ENCODE measurements around the gene TIE1. TPM values are rescaled to one million over a fixed set of nuclear protein-coding genes. Genes with fewer than 3 reads are reported as not detected.

The TIE1 gene
- total and polyA plus RNA-seq, 2 donors (not counting 3 experiments of a cell fraction or from before 2014, with no cell fraction given) = 531 to 620 TPM

- Histone ChIP-seq H3K4me3 (replicated peaks in 1 of 3; ENCODE audit: insufficient read depth in 1 of 3, low read depth in 1 of 3, low read length in 3 of 3) (no peak overlapping the region), H4K20me1 (replicated peaks; ENCODE audit: control insufficient read depth, extremely low read depth, insufficient read depth, low read length) (no peaks in the 10 kb centered on the region), H3K9me1 (replicated peaks; ENCODE audit: control insufficient read depth, extremely low read depth, insufficient read depth, low read length) (no peaks in the 10 kb centered on the region), H3K27ac (ENCODE audit: insufficient read depth, low read depth, low read length) (no peak overlapping the region), H3K27me3 (ENCODE audit: control insufficient read depth in 2 of 2, insufficient read depth in 2 of 2, low read length in 2 of 2) (no peaks in the 10 kb centered on the region), H3K4me2 (ENCODE audit: insufficient read depth, low read length) (no peak overlapping the region), H2AFZ (ENCODE audit: low read depth, low read length) (no peak overlapping the region), H3K4me1 (ENCODE audit: control insufficient read depth, extremely low read depth, insufficient read depth, low read length) (peaks cover 3% of the 10 kb centered on the region), H3K36me3 (ENCODE audit: control insufficient read depth in 2 of 2, extremely low read depth in 1 of 2, insufficient read depth in 2 of 2, low read length in 2 of 2) (no peaks in the 10 kb centered on the region), H3K9ac (replicated peaks; ENCODE audit: extremely low read depth, insufficient read depth, low read length) (no peak overlapping the region), H3K9me3 (replicated peaks; ENCODE audit: control insufficient read depth, insufficient read depth, low read length) (no peaks in the 10 kb centered on the region), H3K79me2 (ENCODE audit: control insufficient read depth, insufficient read depth, low read length) (no peaks in the 10 kb centered on the region)
- dilution Hi-C loops (cut with MboI; ENCODE audit: extremely low pct_ligation_motif_present, low sequenced_read_pairs) (no loop called here), intact Hi-C loops (cut with micrococcal nuclease) (no loop called here)
- no peak for TF ChIP-seq MAX (IDR thresholded peaks at IDR 0.05; ENCODE audit: insufficient read depth, insufficient read length)
- TF ChIP-seq FOS (IDR thresholded peaks at IDR 0.05; ENCODE audit: borderline replicate concordance, insufficient read depth, low read length) = no peak
- no peak for TF ChIP-seq POLR2AphosphoS5 (IDR thresholded peaks at IDR 0.05; ENCODE audit: insufficient read depth, low read depth, low read length)
- TF ChIP-seq POLR2A (IDR thresholded peaks at IDR 0.05; ENCODE audit: low read depth, low read length) = no peak
- no peak for TF ChIP-seq EZH2 (IDR thresholded peaks at IDR 0.05; ENCODE audit: borderline replicate concordance, low read depth, low read length, severe bottlenecking)
- TF ChIP-seq GATA2 (IDR thresholded peaks at IDR 0.05; ENCODE audit: insufficient read depth, insufficient read length, low read depth, low read length) = no peak
- no peak for TF ChIP-seq MYC (IDR thresholded peaks at IDR 0.05; ENCODE audit: low read depth, low read length)
- TF ChIP-seq JUN (IDR thresholded peaks at IDR 0.05; ENCODE audit: borderline replicate concordance, insufficient read depth, insufficient read length, low read depth) = no peak
- no peak for TF ChIP-seq CTCF (IDR thresholded peaks at IDR 0.05; ENCODE audit: extremely low read depth in 1 of 2, insufficient read depth in 1 of 2, low read depth in 1 of 2, low read length in 2 of 2)
- ChIA-PET CTCF (interaction anchor here (1.0 kb wide), 2 partner anchors 22 to 30 kb away, joined by 3 read pairs; partner anchors contain the start of gene TIE1), POLR2A (no interaction called here)
- DNase-seq (ENCODE audit: low read depth, low spot score) (no peak), FAIRE-seq (no peak)
- no TSS peak for BruUV-seq (replicated peaks)
These were observed 29.3 kb upstream of the TIE1 start for GRCh38 chr1:43271186-43272118.
